G401 (cell line): ENCODE measurements around the gene RLBP1. TPM values are rescaled to one million over a fixed set of nuclear protein-coding genes. Genes with fewer than 3 reads are reported as not detected.
A peak's percentile ranks its signal among the peaks of the same experiment; 100 is the strongest.
"Not testable (repeated sequence)": the region's sequence is repeated elsewhere in the genome, so short reads cannot be mapped to it uniquely, and the experiment has no call there.

ENCODE experiments used
- DNase-seq: peaks from one replicate; pipeline ENCODE4 v3.0.0-alpha.2; 2015; ENCODE audit warnings: low spot score
- in situ Hi-C: cut with HindIII; loops from 2 replicates; pipeline ENCODE4 v1.10.0; 2016; ENCODE audit warnings: low sequenced_read_pairs, mixed read lengths
- total RNA-seq: library from RNA; depleted of rRNA; stranded (reverse); fragments of >200 nt; shearing (Covaris generic); gene quantifications from 2 replicates; pipeline ENCODE4 v1.2.3, GENCODE V29; 2014; rRNA removed

Gene RLBP1
- total RNA-seq, result 0.95 and 6.6 TPM in 2 replicates

DNA sequence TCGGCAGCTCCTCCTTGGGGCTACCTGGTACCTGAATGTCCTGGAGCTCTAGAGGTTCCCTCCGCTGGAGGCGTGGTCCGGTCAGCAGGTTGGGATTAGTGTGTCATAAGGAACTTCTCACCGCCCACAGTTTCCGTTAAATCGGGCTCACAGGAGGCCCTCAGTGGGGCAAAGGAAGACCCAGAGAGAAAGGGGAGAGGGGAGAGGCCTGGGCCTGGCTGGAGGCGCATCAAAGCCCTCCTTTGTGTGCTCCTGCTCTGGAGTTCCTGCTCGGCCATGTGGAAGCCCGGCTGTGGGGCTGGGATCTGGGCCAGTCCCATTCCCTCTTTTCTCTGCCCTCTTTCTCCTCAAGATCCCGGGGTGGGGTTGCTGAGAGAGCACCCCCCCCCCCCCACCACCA is at the start of gene RLBP1:
RLBP1 (minus strand) TSS at position 37 of the 400 bp plus-strand sequence. CDS start 2,604 bp downstream, outside the sequence.
- in situ Hi-C loops, result no loop called here
- no peak for DNase-seq

- DNase-seq, result not testable (repeated sequence)
- in situ Hi-C loops, result loop anchor here (5.0 kb wide), 1 partner anchor 42 kb away; no protein-coding TSS in a partner anchor
Measured at GRCh38 chr15:89250142-89250541, 28.8 kb upstream of the RLBP1 start.

GRCh38 chr15:89248584-89248983 is 27.2 kb upstream of the RLBP1 start:
- in situ Hi-C loops, result no loop called here
- no peak for DNase-seq

GRCh38 chr15:89247446-89247845 is 26.1 kb upstream of the RLBP1 start:
- DNase-seq, result no peak
- in situ Hi-C loops, result no loop called here

- in situ Hi-C loops, result no loop called here
- no peak for DNase-seq
Measured at GRCh38 chr15:89244574-89244903, 23.2 kb upstream of the RLBP1 start.

- in situ Hi-C loops, result no loop called here
- DNase-seq, result peak; percentile 94
Measured at GRCh38 chr15:89243691-89244573, 22.6 kb upstream of the RLBP1 start, which contains the start of gene FANCI. Gene FANCI (plus strand): TSS chr15:89243979. CDS start chr15:89247648, 3,669 bp downstream.

- no peak for DNase-seq
- in situ Hi-C loops, result no loop called here
Measured at GRCh38 chr15:89243046-89243690, 21.8 kb upstream of the RLBP1 start.

GRCh38 chr15:89239883-89240810 is 18.8 kb upstream of the RLBP1 start:
- DNase-seq, in situ Hi-C loops: not testable (repeated sequence)

DNA sequence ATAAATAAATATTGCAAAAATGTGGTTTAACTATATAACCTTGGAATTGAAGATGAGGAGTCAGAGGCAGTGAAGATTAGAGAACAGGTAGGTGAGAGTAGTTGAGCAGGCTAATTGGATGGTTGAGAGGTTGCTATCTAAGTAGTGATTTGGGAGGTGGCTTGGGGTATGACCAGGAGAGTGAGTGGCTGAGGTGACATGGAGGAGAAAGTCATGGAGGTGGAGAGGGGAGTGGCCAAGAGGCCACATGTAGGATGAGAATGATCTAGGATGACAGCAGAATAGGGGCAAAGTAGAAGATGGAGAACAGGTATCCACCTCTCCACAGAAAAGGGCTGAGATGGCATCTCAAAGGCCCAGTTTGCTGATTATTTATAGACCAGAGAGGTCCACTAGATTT is 10.5 kb upstream of the RLBP1 start:
- in situ Hi-C loops, result no loop called here
- no peak for DNase-seq

DNA sequence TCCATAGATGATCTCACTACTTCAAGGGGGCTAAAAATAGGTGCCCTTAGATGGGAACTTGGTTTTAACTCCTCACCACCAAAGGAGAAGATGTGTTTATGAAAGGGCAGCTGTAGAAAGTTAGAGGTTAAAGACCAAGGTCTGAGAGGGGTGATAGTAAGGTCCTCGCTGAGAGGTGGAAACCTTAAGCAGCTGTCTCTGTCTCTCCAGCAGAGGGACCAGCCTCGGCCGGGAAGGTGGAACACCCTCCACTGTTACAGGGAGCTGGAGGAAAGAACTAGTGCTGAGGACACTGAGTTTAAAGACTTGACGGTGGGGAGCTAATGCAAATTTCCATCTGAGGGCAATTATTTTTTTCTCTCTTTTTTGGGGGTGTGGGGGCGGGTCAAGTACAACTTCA is 8.9 kb upstream of the RLBP1 start:
- in situ Hi-C loops, result no loop called here
- DNase-seq, result no peak

DNA sequence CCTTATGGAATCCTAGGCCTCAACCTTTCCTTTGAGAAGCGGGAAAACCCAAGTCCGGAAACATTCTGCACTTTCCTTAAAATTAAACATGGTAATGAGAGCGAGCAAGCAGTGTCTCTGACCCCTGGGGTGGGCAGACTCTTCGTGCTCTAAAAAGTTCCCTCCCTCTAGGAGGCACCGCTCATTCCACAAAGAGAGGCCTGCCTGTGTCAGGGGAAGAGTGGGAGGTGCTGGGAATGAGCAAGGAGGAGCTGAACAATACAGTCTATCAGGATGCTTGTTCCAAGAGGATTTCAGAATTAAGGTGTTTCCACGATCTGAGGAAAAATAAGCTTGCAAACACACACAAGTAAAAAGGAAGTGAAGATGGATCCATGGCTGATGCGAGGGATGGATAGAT is 6.0 kb upstream of the RLBP1 start:
- in situ Hi-C loops, result no loop called here
- no peak for DNase-seq

- DNase-seq, result no peak
- in situ Hi-C loops, result no loop called here
Measured at GRCh38 chr15:89226359-89227221, 5.2 kb upstream of the RLBP1 start.

- no peak for DNase-seq
- in situ Hi-C loops, result no loop called here
Measured at GRCh38 chr15:89225588-89225987, 4.2 kb upstream of the RLBP1 start.

DNA sequence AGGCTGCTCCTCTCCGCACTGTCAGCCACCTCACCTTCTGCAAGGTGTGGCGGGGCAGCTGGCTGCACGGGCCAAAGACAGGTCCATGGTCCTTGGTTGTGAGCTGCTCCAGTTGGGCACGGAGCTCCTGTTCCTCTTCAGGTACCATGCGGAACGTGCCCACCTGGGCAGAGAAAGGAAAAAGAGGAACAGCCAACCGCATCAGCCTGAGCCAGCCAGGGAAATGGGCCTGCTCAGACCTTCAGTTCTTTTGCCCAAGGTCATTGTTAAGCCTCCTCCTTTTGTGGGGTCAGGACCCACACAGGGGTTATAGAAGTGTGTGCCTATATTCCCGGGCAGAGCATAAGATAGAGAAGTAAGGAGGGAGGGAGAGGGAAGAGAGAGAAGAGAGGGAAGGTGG is 2.8 kb downstream of the RLBP1 start:
- no peak for DNase-seq
- in situ Hi-C loops, result loop anchor here (5.0 kb wide), 1 partner anchor 59 kb away; no protein-coding TSS in a partner anchor

- DNase-seq, result no peak
- in situ Hi-C loops, result loop anchor here (5.0 kb wide), 1 partner anchor 59 kb away; no protein-coding TSS in a partner anchor
Measured at GRCh38 chr15:89217686-89218376, 3.5 kb downstream of the RLBP1 start.

GRCh38 chr15:89217031-89217430 is 4.3 kb downstream of the RLBP1 start:
- in situ Hi-C loops, result loop anchor here (5.0 kb wide), 1 partner anchor 60 kb away; no protein-coding TSS in a partner anchor

GRCh38 chr15:89215627-89216026 is 5.8 kb downstream of the RLBP1 start:
- DNase-seq, result no peak

More at GRCh38 chr15:89217031-89217430, 4.3 kb downstream of the RLBP1 start:
- no peak for DNase-seq

More at GRCh38 chr15:89215627-89216026, 5.8 kb downstream of the RLBP1 start:
- in situ Hi-C loops, result loop anchor here (5.0 kb wide), 1 partner anchor 62 kb away; no protein-coding TSS in a partner anchor
